Prostate gland (tissue), 2 donors: ENCODE data around the gene ITPR1. TPM values are rescaled to one million over a fixed set of nuclear protein-coding genes. Genes with fewer than 3 reads are reported as not detected.

Experiments used
- DNase-seq: peaks from one replicate; pipeline ENCODE4 v3.0.0-alpha.2; 2019; ENCODE audit warnings: low spot score
- H3K27ac ChIP-seq, 2 donors: fragments of 200-600 bp; sonication (generic); 2 replicates each; pipeline ENCODE4 v1.5.1; 2017 to 2019
- H3K27me3 ChIP-seq: fragments of 200-600 bp; sonication (generic); replicated peaks from 2 replicates; pipeline ENCODE4 v1.5.1; 2019; ENCODE audit not compliant: insufficient read depth
- H3K36me3 ChIP-seq, 2 donors: fragments of 200-600 bp; sonication (generic); 1 replicate in 1 of 2; 2 replicates in 1 of 2; pipeline versions ENCODE4 v1.5.1 to v1.8.1; 2017 to 2019
- H3K4me1 ChIP-seq: fragments of 200-600 bp; sonication (generic); replicated peaks from 2 replicates; pipeline ENCODE4 v1.5.1; 2019
- H3K4me3 ChIP-seq, 2 donors: fragments of 200-600 bp; sonication (generic); 2 replicates each; pipeline ENCODE4 v1.5.1; 2017 to 2019
- H3K9me3 ChIP-seq: fragments of 200-600 bp; sonication (generic); 2 replicates; pipeline ENCODE4 v1.5.1; 2017
- CTCF ChIP-seq, 4 experiments: fragments of 200-600 bp in 2 of 4; fragments of 450-650 bp in 2 of 4; sonication (generic) in 2 of 4; IDR thresholded peaks; 1 replicate in 3 of 4; 2 replicates in 1 of 4; pipeline ENCODE4 v1.5.1; 2016 to 2019; ENCODE audit warnings: antibody characterized with exemption in 4 of 4, mild to moderate bottlenecking in 2 of 4, moderate library complexity in 2 of 4
- POLR2A ChIP-seq: fragments of 450-650 bp; IDR thresholded peaks from one replicate; pipeline ENCODE4 v1.6.1; 2016; ENCODE audit warnings: antibody characterized with exemption, mild to moderate bottlenecking
- POLR2AphosphoS5 ChIP-seq: sonication (generic); formaldehyde crosslinking; IDR thresholded peaks from one replicate; pipeline ENCODE4 v1.6.1; 2017; ENCODE audit warnings: antibody characterized with exemption
- WGBS: methylation state at CpG from one replicate; pipeline ENCODE4 v1.1.5; 2018; 5-methylcytosine and 5-hydroxymethylcytosine counted together
- intact Hi-C: fragments of 100-400 bp; cut with DNase I; formaldehyde crosslinking; loops from one replicate; pipeline ENCODE4 v1.14.2; 2022
- total RNA-seq, 2 donors: library from RNA; depleted of rRNA; stranded (reverse); fragments of >200 nt; gene quantifications; one replicate each; pipeline ENCODE4 v1.1.0, GENCODE V29; 2016

The ITPR1 gene
- total RNA-seq, 2 donors from 2014 or later = 80.0 to 126 TPM

- H3K27ac ChIP-seq = no peak overlapping the region
- WGBS = 50% methylated on average over 5 of the region's 5 CpGs
- no peaks in the 10 kb centered on the region for H3K4me1 ChIP-seq
- no peaks in the 10 kb centered on the region for H3K9me3 ChIP-seq
- intact Hi-C loops = no loop called here
- H3K4me3 ChIP-seq = no peak overlapping the region
- H3K27me3 ChIP-seq = no peaks in the 10 kb centered on the region
- TF ChIP-seq POLR2A = no peak
- TF ChIP-seq POLR2AphosphoS5 = no peak
- TF ChIP-seq CTCF (IDR thresholded peaks at IDR 0.05) = no peak
- DNase-seq = no peak
- no peaks in the 10 kb centered on the region for H3K36me3 ChIP-seq
Observed at GRCh38 chr3:4498446-4498845, 5.3 kb downstream of the ITPR1 start.

DNA sequence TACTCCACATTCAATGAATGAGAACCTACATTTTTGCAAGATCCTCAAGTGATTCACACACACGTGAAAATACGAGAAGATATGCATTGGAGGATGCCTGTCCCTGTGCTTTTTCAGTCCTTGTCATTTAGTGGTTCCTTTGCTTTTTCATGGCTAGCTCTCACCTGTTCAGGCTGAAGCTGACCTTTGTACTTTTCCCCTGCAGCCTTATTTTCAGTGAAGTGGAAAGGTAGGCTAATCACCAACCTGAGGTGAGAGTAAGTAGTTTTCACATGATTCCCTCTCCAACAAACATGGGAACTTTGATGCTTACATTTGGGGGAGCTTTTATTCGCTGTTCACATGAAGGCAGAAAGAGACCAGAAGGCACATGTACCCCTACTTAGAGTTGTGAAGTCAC lies 8.3 kb downstream of the ITPR1 start:
- TF ChIP-seq POLR2A = no peak
- TF ChIP-seq CTCF (IDR thresholded peaks at IDR 0.05) = no peak
- TF ChIP-seq POLR2AphosphoS5 = no peak
- intact Hi-C loops = no loop called here
- 79% methylated on average over 3 of the region's 3 CpGs for WGBS
- no peaks in the 10 kb centered on the region for H3K27me3 ChIP-seq
- no peak for DNase-seq
- H3K36me3 ChIP-seq = no peaks in the 10 kb centered on the region
- peaks cover 4% of the 10 kb centered on the region for H3K4me1 ChIP-seq
- no peak overlapping the region for H3K4me3 ChIP-seq
- no peaks in the 10 kb centered on the region for H3K9me3 ChIP-seq
- H3K27ac ChIP-seq = no peak overlapping the region

DNA sequence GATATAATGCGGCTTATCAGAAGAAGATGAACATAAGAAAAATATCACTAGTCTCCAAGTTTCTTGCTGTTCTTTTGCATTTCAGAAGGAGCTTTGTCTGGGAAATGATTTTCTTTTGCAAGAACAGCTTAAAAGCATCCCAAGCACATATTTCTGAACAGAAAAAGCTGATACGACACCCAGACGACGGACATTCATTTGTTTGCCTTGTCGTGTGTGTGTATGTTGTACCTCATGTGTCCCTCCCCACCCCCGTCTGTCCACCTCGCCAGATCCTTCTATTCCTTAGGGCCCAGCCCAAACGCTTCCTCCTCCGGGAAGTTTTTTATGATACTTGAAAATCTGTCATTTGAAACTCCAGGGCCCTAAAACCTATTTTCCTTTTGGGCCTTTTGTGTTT lies 8.8 kb downstream of the ITPR1 start:
- intact Hi-C loops = no loop called here
- H3K4me1 ChIP-seq = peaks cover 4% of the 10 kb centered on the region
- H3K27me3 ChIP-seq = no peaks in the 10 kb centered on the region
- TF ChIP-seq CTCF (IDR thresholded peaks at IDR 0.05) = no peak
- TF ChIP-seq POLR2AphosphoS5 = no peak
- no peak for TF ChIP-seq POLR2A
- no peak overlapping the region for H3K4me3 ChIP-seq
- no peaks in the 10 kb centered on the region for H3K36me3 ChIP-seq
- 61% methylated on average over 9 of the region's 9 CpGs for WGBS
- H3K27ac ChIP-seq = no peak overlapping the region
- H3K9me3 ChIP-seq = no peaks in the 10 kb centered on the region
- no peak for DNase-seq

DNA sequence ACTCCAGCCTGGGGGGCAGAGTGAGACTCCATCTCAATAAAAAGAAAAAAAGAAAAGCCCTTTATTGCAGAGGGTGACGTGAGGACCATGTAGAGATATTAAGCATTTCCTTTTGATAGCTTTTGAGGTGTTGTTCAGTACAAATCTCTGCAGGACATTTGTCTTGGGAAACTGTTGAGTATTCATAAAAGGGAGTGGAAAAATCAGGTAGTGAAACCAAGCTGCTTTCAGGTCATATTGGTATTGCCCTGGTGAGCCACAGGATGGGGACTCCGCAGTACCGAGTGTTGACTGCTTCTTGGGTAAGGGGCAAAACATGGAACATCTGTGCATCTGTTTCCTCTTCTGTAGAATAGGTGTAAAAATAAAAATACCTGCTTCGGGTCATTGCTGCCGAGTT lies 9.9 kb downstream of the ITPR1 start:
- Histone ChIP-seq H3K4me1 (peaks cover 4% of the 10 kb centered on the region), H3K9me3 (no peaks in the 10 kb centered on the region), H3K27ac (no peak overlapping the region), H3K36me3 (no peaks in the 10 kb centered on the region), H3K27me3 (no peaks in the 10 kb centered on the region), H3K4me3 (no peak overlapping the region)
- intact Hi-C loops = no loop called here
- no peak for TF ChIP-seq POLR2AphosphoS5
- TF ChIP-seq CTCF (IDR thresholded peaks at IDR 0.05) = no peak
- TF ChIP-seq POLR2A = no peak
- no peak for DNase-seq
- 79% methylated on average over 5 of the region's 5 CpGs for WGBS

DNA sequence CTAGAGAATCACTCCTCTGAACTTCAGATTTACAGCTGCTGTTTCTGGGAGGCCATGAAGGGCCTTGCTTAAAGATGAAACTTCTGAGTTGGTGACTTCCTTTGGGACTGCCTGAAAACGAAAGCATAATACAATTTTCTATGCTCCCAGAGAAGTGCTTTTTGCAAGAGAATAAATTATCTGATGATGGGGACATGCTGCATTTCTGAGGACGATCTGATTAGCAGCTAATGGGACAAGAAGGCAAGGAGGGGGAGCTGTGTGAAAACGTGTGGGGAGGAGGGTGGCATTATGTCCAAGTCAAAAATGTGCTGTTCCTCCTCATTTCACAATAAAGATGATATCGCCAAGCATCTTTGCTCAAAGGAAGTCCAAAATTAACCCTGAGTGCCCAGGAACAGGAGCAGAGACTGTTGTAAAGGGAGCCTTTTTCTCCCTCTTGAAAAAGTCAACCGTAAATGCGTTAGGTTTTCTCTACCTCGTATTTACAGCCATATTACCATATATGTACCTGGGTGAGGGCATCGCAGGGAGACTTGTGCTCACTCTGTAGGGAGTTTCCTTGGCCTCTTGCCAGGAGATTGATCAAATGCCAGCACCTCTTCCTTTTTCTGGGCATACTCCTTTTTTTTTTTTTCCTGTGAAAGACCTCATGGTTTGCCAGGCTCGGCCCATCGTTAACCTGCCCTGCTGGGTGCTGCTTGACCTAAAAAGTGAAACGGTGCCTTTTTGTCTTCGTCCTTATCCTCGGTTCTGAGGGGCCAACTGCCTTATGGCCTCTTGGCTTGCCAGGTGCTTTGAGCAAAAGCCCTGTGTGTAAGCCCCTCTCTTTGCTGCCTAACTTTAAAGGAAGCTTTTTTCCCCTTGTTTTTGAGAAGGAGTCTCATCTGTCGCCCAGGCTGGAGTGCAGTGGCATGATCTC lies 11.5 kb downstream of the ITPR1 start:
- peaks cover 4% of the 10 kb centered on the region for H3K4me1 ChIP-seq
- H3K27ac ChIP-seq = peak overlapping the region; percentile 73 to 81
- H3K4me3 ChIP-seq = peak overlapping the region in 1 of 2 donors; percentile 4
- H3K27me3 ChIP-seq = no peaks in the 10 kb centered on the region
- H3K36me3 ChIP-seq = no peaks in the 10 kb centered on the region
- peak; percentile 53 for DNase-seq
- WGBS = 6% methylated on average over 14 of the region's 14 CpGs
- TF ChIP-seq CTCF (IDR thresholded peaks at IDR 0.05) (no peak), POLR2A (no peak), POLR2AphosphoS5 (no peak)
- intact Hi-C loops = no loop called here
- H3K9me3 ChIP-seq = no peaks in the 10 kb centered on the region
